SH-SY5Y (cell line): ENCODE results near the gene BEST3.

ENCODE experiments used
- GATA2 ChIP-seq: IDR thresholded peaks from 2 replicates; pipeline ENCODE4 v1.6.1; 2011; ENCODE audit warnings: mild to moderate bottlenecking, low read depth, low read length
- GATA3 ChIP-seq: IDR thresholded peaks from 2 replicates; pipeline ENCODE4 v1.6.1; 2011; ENCODE audit warnings: low read depth, mild to moderate bottlenecking, low read length, moderate library complexity

DNA sequence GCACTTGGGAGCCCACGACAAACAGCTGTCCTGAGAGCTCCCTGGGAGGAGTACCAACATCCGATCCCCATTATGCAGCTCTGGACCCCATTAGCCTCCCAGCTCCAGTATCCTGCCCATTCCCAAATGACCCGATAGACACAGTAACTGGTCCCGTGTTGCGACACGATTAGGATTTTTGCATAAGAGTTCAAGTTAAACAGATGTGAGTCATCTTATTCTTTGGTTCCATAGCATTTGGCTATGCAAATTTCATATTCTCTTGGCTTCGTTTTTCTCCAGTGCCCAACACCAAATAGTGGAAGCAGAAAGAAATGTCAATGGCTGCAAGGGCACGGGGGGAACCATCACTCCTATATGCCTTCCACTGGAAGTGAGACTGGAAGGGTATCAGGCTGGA lies 45.4 kb downstream of the BEST3 start:
- TF ChIP-seq GATA3 (no peak), GATA2 (no peak)
